ENCODE data around the gene EYS.
A peak's percentile ranks its signal among the peaks of the same experiment; 100 is the strongest.
"Not testable (repeated sequence)": the region's sequence is repeated elsewhere in the genome, so short reads cannot be mapped to it uniquely, and the experiment has no call there.

Gene EYS

DNA sequence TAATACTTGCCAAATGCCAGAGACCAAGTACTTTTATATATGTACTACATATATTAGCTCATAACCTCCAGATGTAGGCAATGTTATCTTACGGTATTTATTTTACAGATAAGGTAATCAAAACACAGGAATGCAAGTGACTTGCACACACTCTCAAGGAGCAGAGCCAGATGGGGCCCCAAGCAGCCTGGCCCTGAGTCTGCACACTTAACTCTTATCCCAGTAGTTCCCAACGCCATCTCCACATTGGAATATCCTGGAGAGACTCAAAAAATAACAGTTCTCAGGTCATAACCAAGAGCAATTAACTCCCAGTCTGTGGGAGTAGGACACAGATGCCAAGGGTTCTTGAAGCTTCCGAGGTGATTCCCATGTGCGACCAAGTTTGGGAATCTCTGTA, 1672.7 kb downstream of the EYS start:
- Histone ChIP-seq H3K4me1 (ENCODE audit: control insufficient read depth, insufficient read depth, low read length, unreplicated experiment) (no peaks in the 10 kb centered on the region), H3K79me2 (ENCODE audit: control insufficient read depth, insufficient read depth, low read length, unreplicated experiment) (no peaks in the 10 kb centered on the region), H3K4me3 (ENCODE audit: low read depth, low read length) (no peak overlapping the region), H2AFZ (ENCODE audit: low read length, unreplicated experiment) (no peak overlapping the region), H3K27ac (ENCODE audit: low read depth, low read length) (no peak overlapping the region), H3K36me3 (ENCODE audit: insufficient read depth, low read length) (no peaks in the 10 kb centered on the region), H3K27me3 (ENCODE audit: insufficient read depth, low read length) (no peaks in the 10 kb centered on the region)

- not testable (repeated sequence) for H3K27me3 ChIP-seq (ENCODE audit: insufficient read depth, low read length); H3K4me3 ChIP-seq (ENCODE audit: low read depth, low read length); H3K4me1 ChIP-seq (ENCODE audit: control insufficient read depth, insufficient read depth, low read length, unreplicated experiment); H3K27ac ChIP-seq (ENCODE audit: low read depth, low read length); H3K79me2 ChIP-seq (ENCODE audit: control insufficient read depth, insufficient read depth, low read length, unreplicated experiment); H3K36me3 ChIP-seq (ENCODE audit: insufficient read depth, low read length); H2AFZ ChIP-seq (ENCODE audit: low read length, unreplicated experiment)
Observed at GRCh38 chr6:64030950-64031618, 1675.9 kb downstream of the EYS start.

DNA sequence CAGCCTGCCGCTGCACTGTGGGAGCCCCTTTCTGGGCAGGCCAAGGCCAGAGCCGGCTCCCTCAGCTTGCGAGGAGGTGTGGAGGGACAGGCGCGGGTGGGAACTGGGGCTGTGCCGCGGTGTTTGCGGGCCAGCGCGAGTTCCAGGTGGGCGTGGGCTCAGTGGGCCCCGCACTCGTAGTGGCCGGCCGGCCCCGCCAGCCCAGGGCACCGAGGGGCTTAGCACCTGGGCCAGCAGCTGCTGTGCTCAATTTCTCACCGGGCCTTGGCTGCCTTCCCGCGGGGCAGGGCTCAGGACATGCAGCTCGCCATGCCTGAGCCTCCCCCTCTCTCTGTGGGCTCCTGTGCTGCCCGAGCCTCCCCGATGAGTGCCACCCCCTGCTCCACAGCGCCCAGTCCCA, 1683.3 kb downstream of the EYS start:
- Histone ChIP-seq H3K4me3 (ENCODE audit: low read depth, low read length) (no peak overlapping the region), H3K27ac (ENCODE audit: low read depth, low read length) (no peak overlapping the region), H3K4me1 (ENCODE audit: control insufficient read depth, insufficient read depth, low read length, unreplicated experiment) (no peaks in the 10 kb centered on the region), H3K27me3 (ENCODE audit: insufficient read depth, low read length) (no peaks in the 10 kb centered on the region), H2AFZ (ENCODE audit: low read length, unreplicated experiment) (no peak overlapping the region), H3K36me3 (ENCODE audit: insufficient read depth, low read length) (no peaks in the 10 kb centered on the region), H3K79me2 (ENCODE audit: control insufficient read depth, insufficient read depth, low read length, unreplicated experiment) (no peaks in the 10 kb centered on the region)

- no peaks in the 10 kb centered on the region for H3K36me3 ChIP-seq (ENCODE audit: insufficient read depth, low read length)
- no peak overlapping the region for H2AFZ ChIP-seq (ENCODE audit: low read length, unreplicated experiment)
- no peaks in the 10 kb centered on the region for H3K4me1 ChIP-seq (ENCODE audit: control insufficient read depth, insufficient read depth, low read length, unreplicated experiment)
- no peak overlapping the region for H3K4me3 ChIP-seq (ENCODE audit: low read depth, low read length)
- H3K27ac ChIP-seq (ENCODE audit: low read depth, low read length) = no peak overlapping the region
- H3K27me3 ChIP-seq (ENCODE audit: insufficient read depth, low read length) = peaks cover 4% of the 10 kb centered on the region; the same call in 1 of the 2 replicates
- no peaks in the 10 kb centered on the region for H3K79me2 ChIP-seq (ENCODE audit: control insufficient read depth, insufficient read depth, low read length, unreplicated experiment)
Observed at GRCh38 chr6:64014595-64014994, 1692.4 kb downstream of the EYS start.

DNA sequence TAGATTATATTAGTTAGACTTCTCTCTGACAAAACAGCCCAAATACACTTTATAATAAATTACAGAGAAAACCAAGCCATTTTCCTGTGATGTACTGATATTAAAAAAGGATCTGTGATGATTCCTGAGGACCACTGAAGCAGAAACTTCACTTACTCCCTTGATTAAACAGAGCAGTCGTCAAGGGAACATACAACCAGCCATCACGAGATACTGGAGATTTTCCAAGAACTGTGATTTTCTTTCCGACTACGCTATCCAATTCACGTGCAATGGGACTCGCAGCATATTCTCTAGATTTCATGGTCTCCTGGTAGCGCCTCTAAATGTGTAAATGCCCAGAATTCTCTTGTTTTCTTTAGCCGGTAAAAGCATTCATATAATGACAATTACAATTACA, 1694.0 kb downstream of the EYS start:
- Histone ChIP-seq H3K4me1 (ENCODE audit: control insufficient read depth, insufficient read depth, low read length, unreplicated experiment) (no peaks in the 10 kb centered on the region), H3K27me3 (ENCODE audit: insufficient read depth, low read length) (peaks cover 4% of the 10 kb centered on the region; the same call in 1 of the 2 replicates), H3K4me3 (ENCODE audit: low read depth, low read length) (no peak overlapping the region), H3K27ac (ENCODE audit: low read depth, low read length) (no peak overlapping the region), H3K79me2 (ENCODE audit: control insufficient read depth, insufficient read depth, low read length, unreplicated experiment) (no peaks in the 10 kb centered on the region), H3K36me3 (ENCODE audit: insufficient read depth, low read length) (no peaks in the 10 kb centered on the region), H2AFZ (ENCODE audit: low read length, unreplicated experiment) (peak overlapping the region; percentile 5)

DNA sequence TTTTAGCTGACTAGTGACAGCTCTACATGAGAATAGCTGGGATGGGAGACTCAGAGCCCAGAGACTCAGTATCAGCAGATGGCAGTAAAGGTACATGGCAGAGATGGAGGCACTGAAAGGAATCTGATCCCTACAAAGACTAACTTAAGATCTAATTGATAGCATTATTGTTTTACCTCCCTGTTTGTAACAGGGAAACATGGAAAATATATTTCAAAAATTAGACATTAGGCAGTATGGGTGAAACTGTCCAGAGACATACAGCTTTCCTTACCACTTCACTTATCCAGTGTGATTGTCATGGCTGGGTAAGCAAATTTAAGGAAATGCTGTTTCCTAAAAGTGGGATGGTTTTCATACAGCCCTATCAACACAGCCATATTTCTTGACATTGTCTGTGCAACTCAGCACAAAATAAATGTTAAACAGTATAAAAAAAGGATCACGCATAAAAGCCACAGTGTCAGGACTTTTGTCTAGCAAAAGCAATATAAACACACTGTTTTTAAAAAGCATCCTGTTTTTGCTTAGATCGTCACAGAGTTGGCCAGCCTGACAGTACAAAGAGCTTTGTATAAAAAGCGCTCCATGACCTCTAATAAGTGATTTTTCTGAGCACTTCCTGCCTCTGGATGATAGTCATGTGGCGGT, 1694.5 kb downstream of the EYS start:
- peak overlapping the region; percentile 44; the same call in 1 of the 2 replicates for H3K4me3 ChIP-seq (ENCODE audit: low read depth, low read length)
- H2AFZ ChIP-seq (ENCODE audit: low read length, unreplicated experiment) = peak overlapping the region; percentile 5

DNA sequence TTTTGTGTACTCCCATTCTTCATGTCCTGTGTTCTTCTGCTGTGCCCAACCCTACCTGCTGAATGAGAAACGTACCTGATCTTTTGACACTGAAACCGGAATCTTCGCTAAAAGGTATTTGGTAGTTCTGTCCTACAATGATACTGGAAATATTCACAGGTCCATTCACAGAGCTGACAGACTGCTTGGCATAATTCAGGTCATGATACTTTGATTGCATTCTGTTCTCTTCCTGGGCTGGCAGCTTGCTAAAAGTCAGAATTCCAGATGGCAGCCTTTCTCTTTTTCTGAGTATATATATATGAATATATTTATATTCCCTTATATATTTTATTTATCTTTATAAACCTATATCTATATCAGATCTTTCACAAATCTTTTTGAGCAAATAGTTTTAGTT, 1696.4 kb downstream of the EYS start:
- Histone ChIP-seq H3K79me2 (ENCODE audit: control insufficient read depth, insufficient read depth, low read length, unreplicated experiment) (no peaks in the 10 kb centered on the region), H3K4me1 (ENCODE audit: control insufficient read depth, insufficient read depth, low read length, unreplicated experiment) (no peaks in the 10 kb centered on the region), H3K27me3 (ENCODE audit: insufficient read depth, low read length) (peaks cover 4% of the 10 kb centered on the region; the same call in 1 of the 2 replicates), H3K27ac (ENCODE audit: low read depth, low read length) (no peak overlapping the region), H2AFZ (ENCODE audit: low read length, unreplicated experiment) (no peak overlapping the region), H3K36me3 (ENCODE audit: insufficient read depth, low read length) (no peaks in the 10 kb centered on the region), H3K4me3 (ENCODE audit: low read depth, low read length) (no peak overlapping the region)

More for the DNA sequence above, 1694.5 kb downstream of the EYS start:
- H3K36me3 ChIP-seq (ENCODE audit: insufficient read depth, low read length) = no peaks in the 10 kb centered on the region
- H3K27me3 ChIP-seq (ENCODE audit: insufficient read depth, low read length) = peaks cover 4% of the 10 kb centered on the region; the same call in 1 of the 2 replicates
- no peak overlapping the region for H3K27ac ChIP-seq (ENCODE audit: low read depth, low read length)
- no peaks in the 10 kb centered on the region for H3K79me2 ChIP-seq (ENCODE audit: control insufficient read depth, insufficient read depth, low read length, unreplicated experiment)
- no peaks in the 10 kb centered on the region for H3K4me1 ChIP-seq (ENCODE audit: control insufficient read depth, insufficient read depth, low read length, unreplicated experiment)

DNA sequence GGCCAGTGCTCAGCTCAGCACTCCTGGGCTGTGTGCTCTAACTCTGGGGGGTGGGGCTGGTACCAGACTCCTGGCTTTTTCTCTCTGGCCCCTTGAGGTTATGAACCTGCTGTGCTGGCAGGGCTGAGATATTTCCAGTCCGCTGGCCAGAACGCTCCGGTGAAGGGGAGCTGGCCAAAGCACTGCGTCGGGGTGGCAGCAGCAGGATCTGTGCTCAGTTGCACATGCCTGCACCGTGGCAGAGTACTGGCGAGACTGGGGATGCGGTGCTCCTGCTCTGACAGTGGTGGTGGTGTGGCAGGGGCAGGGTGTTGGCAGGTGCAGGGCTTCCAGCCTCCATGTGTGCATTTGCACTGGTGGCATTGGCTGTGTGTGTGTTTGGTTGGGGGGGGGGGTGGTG, 1697.0 kb downstream of the EYS start:
- Histone ChIP-seq H3K36me3 (ENCODE audit: insufficient read depth, low read length) (no peaks in the 10 kb centered on the region), H2AFZ (ENCODE audit: low read length, unreplicated experiment) (no peak overlapping the region), H3K79me2 (ENCODE audit: control insufficient read depth, insufficient read depth, low read length, unreplicated experiment) (no peaks in the 10 kb centered on the region), H3K27ac (ENCODE audit: low read depth, low read length) (no peak overlapping the region), H3K4me1 (ENCODE audit: control insufficient read depth, insufficient read depth, low read length, unreplicated experiment) (no peaks in the 10 kb centered on the region), H3K27me3 (ENCODE audit: insufficient read depth, low read length) (peaks cover 4% of the 10 kb centered on the region; the same call in 1 of the 2 replicates), H3K4me3 (ENCODE audit: low read depth, low read length) (no peak overlapping the region)

DNA sequence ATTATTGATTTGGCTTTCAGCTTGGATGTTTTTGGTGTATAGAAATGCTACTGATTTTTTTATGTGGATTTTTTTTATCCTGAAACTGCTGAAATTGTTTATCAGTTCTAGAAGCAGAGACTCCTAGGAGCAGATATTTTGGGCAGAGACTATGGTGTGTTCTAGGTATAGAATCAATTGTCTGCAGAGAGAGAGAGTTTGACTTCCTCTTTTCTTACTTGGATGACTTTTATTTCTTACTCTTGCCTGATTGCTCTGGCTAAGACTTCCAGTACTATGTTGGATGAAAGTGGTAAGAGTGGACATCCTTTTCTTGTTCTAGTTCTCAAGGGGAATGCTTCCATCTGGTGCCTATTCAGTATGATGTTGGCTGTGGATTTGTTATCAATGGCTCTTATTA, 1700.8 kb downstream of the EYS start:
- Histone ChIP-seq H3K79me2 (ENCODE audit: control insufficient read depth, insufficient read depth, low read length, unreplicated experiment) (no peaks in the 10 kb centered on the region), H2AFZ (ENCODE audit: low read length, unreplicated experiment) (no peak overlapping the region), H3K27ac (ENCODE audit: low read depth, low read length) (no peak overlapping the region), H3K4me3 (ENCODE audit: low read depth, low read length) (no peak overlapping the region), H3K27me3 (ENCODE audit: insufficient read depth, low read length) (no peaks in the 10 kb centered on the region; the same call in 1 of the 2 replicates), H3K36me3 (ENCODE audit: insufficient read depth, low read length) (no peaks in the 10 kb centered on the region), H3K4me1 (ENCODE audit: control insufficient read depth, insufficient read depth, low read length, unreplicated experiment) (no peaks in the 10 kb centered on the region)

DNA sequence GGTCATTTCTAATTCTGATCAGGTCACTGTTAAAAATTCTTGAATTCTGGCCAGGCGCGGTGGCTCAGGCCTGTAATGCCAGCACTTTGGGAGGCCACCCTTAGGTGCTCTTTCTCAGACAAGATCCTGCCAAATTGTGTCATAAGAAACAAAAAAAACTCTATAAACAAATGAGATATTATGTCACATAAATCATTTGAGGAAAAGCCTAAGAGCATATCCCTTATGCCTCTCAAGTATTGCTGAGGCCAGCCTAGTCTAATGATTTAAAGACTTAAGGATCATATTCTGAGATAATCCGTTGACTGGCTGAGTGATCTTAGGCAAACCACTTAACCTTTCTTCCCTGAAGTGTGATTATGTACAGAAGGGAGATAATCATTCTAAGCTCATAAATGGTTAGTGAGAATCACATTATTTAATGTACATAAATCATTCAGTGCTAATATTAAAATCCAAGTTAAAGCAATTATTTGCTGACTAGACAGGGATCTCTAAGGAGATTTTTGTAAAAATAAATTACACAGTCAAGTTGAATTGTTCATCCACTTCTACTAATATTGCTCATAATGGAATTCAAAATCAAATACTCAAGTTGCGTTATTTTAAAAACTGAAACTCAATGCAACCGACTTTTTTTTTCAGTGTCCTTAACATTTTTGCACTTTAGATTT, 1706.1 kb downstream of the EYS start:
- Histone ChIP-seq H3K4me1 (ENCODE audit: control insufficient read depth, insufficient read depth, low read length, unreplicated experiment) (no peaks in the 10 kb centered on the region), H3K4me3 (ENCODE audit: low read depth, low read length) (no peak overlapping the region), H2AFZ (ENCODE audit: low read length, unreplicated experiment) (no peak overlapping the region), H3K27me3 (ENCODE audit: insufficient read depth, low read length) (no peaks in the 10 kb centered on the region), H3K27ac (ENCODE audit: low read depth, low read length) (no peak overlapping the region), H3K36me3 (ENCODE audit: insufficient read depth, low read length) (no peaks in the 10 kb centered on the region), H3K79me2 (ENCODE audit: control insufficient read depth, insufficient read depth, low read length, unreplicated experiment) (no peaks in the 10 kb centered on the region)

DNA sequence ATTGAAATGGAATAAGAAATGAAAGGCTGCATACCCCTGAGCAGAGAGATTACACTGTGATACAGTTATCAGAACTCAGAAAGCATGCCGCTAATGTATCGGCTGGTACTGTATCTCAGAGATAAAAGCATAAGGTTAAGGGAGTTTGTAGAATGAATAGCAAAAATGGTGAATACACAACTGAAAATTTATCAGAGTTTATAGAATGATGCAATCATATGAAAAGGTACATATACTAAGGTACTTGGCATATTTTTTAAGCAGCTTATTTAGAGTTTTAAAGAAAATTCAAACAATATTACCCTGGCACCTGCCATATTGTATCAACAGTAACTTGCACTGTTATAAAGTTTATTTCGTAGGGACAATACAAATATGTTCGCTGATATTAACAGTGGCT, 1707.4 kb downstream of the EYS start:
- H3K27ac ChIP-seq (ENCODE audit: low read depth, low read length) = no peak overlapping the region
- no peaks in the 10 kb centered on the region for H3K79me2 ChIP-seq (ENCODE audit: control insufficient read depth, insufficient read depth, low read length, unreplicated experiment)
- H3K27me3 ChIP-seq (ENCODE audit: insufficient read depth, low read length) = no peaks in the 10 kb centered on the region
- no peak overlapping the region for H2AFZ ChIP-seq (ENCODE audit: low read length, unreplicated experiment)
- no peak overlapping the region for H3K4me3 ChIP-seq (ENCODE audit: low read depth, low read length)
- H3K36me3 ChIP-seq (ENCODE audit: insufficient read depth, low read length) = no peaks in the 10 kb centered on the region
- no peaks in the 10 kb centered on the region for H3K4me1 ChIP-seq (ENCODE audit: control insufficient read depth, insufficient read depth, low read length, unreplicated experiment)
